Upper lobe of left lung (tissue), 4 donors: ENCODE measurements around the gene HSPA8.

ENCODE experiments used
- CTCF ChIP-seq, 6 experiments: fragments of 450-650 bp in 4 of 6; fragments of 200-600 bp in 2 of 6; sonication (generic) in 2 of 6; IDR thresholded peaks; one replicate each; pipeline ENCODE4 v1.5.1; 2016 to 2019; ENCODE audit warnings: antibody characterized with exemption in 6 of 6
- POLR2A ChIP-seq, 4 donors: fragments of 450-650 bp; IDR thresholded peaks; one replicate each; pipeline ENCODE4 v1.5.1; 2016 to 2017; ENCODE audit warnings: antibody characterized with exemption in 4 of 4, mild to moderate bottlenecking in 2 of 4

- TF ChIP-seq CTCF (IDR thresholded peaks at IDR 0.05) (no peak), POLR2A (IDR thresholded peaks at IDR 0.05) (no peak)
Measured at GRCh38 chr11:123082977-123083376, 21.0 kb upstream of the HSPA8 start.
